ENCODE data around the gene RBBP6.
A peak's percentile ranks its signal among the peaks of the same experiment; 100 is the strongest.

Gene RBBP6

GRCh38 chr16:24511174-24511573 is 28.2 kb upstream of the RBBP6 start:
- in situ Hi-C loops (cut with MboI; ENCODE audit: low pct_unique_long_range_greater_than_20kb, low sequenced_read_pairs, unreplicated experiment) = no loop called here
- no peak for TF ChIP-seq CTCF (IDR thresholded peaks at IDR 0.05; ENCODE audit: extremely low read depth, insufficient read depth, missing control alignments)
- DNase-seq (ENCODE audit: low spot score) = no peak

- in situ Hi-C loops (cut with MboI; ENCODE audit: low pct_unique_long_range_greater_than_20kb, low sequenced_read_pairs, unreplicated experiment) = no loop called here
- DNase-seq (ENCODE audit: low spot score) = no peak
- TF ChIP-seq CTCF (IDR thresholded peaks at IDR 0.05; ENCODE audit: extremely low read depth, insufficient read depth, missing control alignments) = no peak
These were observed 27.6 kb upstream of the RBBP6 start for GRCh38 chr16:24511792-24512191.

DNA sequence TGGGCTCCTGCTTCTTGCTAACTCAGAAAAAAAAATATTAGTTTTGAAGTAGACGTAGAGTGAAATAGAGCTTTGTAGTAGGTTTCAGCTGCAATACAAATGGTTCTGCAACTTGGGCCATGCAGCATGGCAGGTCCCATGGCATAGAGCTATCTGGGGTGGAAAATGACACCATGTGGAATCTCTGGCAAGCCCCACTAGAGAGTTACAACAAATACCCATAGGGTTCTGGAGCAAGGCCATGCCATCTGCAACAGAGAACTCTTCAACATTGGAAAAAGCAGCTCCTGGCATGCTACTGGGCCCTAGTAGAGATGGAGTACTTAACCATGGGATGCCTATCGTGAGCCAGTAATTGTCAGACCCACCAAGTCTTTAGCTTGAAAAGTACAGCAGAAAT is 25.3 kb upstream of the RBBP6 start:
- no peak for DNase-seq (ENCODE audit: low spot score)
- in situ Hi-C loops (cut with MboI; ENCODE audit: low pct_unique_long_range_greater_than_20kb, low sequenced_read_pairs, unreplicated experiment) = no loop called here
- no peak for TF ChIP-seq CTCF (IDR thresholded peaks at IDR 0.05; ENCODE audit: extremely low read depth, insufficient read depth, missing control alignments)

- no peak for DNase-seq (ENCODE audit: low spot score)
- in situ Hi-C loops (cut with MboI; ENCODE audit: low pct_unique_long_range_greater_than_20kb, low sequenced_read_pairs, unreplicated experiment) = no loop called here
- no peak for TF ChIP-seq CTCF (IDR thresholded peaks at IDR 0.05; ENCODE audit: extremely low read depth, insufficient read depth, missing control alignments)
These were observed 24.2 kb upstream of the RBBP6 start for GRCh38 chr16:24515186-24515585.

DNA sequence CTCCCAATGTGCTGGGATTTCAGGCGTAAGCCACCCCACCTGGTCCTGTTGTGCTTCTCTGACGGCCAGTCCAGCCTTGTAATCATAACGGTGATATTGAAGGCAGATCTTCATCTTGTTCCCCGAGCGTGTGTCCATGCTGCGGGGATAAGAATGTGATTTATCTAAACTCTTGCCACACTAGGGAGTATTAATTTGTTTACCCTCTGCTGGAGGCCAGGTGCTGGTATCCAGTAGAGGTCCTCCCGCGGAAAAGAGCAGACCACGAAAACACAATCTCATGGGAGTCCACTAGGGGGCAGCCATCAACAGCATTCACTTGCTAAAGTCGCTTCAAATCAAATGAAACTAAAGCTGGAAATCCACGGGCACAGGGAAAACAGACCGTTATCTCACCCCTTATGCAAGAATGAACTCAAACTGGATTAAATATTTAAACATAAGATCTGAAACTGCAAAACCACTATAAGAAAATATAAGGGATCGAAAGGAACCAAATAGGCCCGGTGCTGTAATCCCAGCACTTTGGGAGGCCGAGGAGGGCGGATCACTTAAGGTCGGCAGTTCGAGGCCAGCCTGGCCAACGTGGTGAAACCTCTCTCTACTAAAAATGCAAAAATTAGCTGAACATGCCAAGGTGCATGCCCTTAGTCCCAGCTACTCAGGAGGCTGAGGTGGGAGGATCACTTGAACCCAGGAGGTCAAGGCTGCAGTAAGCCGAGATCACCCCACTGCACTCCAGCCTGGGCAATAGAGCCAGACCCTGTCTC is 22.3 kb upstream of the RBBP6 start:
- in situ Hi-C loops (cut with MboI; ENCODE audit: low pct_unique_long_range_greater_than_20kb, low sequenced_read_pairs, unreplicated experiment) = no loop called here

GRCh38 chr16:24518498-24518897 is 20.9 kb upstream of the RBBP6 start:
- in situ Hi-C loops (cut with MboI; ENCODE audit: low pct_unique_long_range_greater_than_20kb, low sequenced_read_pairs, unreplicated experiment) = no loop called here
- no peak for TF ChIP-seq CTCF (IDR thresholded peaks at IDR 0.05; ENCODE audit: extremely low read depth, insufficient read depth, missing control alignments)
- DNase-seq (ENCODE audit: low spot score) = no peak

More for the DNA sequence above, 22.3 kb upstream of the RBBP6 start:
- TF ChIP-seq CTCF (IDR thresholded peaks at IDR 0.05; ENCODE audit: extremely low read depth, insufficient read depth, missing control alignments) = peak; percentile 79
- peak; percentile 65 for DNase-seq (ENCODE audit: low spot score)

All from GM13977 (cell line).